Testis (tissue), 5 donors: ENCODE results near the gene VTCN1. TPM values are rescaled to one million over a fixed set of nuclear protein-coding genes. Genes with fewer than 3 reads are reported as not detected.
"Not testable (repeated sequence)": the region's sequence is repeated elsewhere in the genome, so short reads cannot be mapped to it uniquely, and the experiment has no call there.

ENCODE experiments used
- DNase-seq: peaks from one replicate; pipeline ENCODE4 v3.0.0-alpha.2; 2019
- H3K27ac ChIP-seq, 2 donors: fragments of 200-600 bp; sonication (generic); one replicate each; pipeline ENCODE4 v1.5.1; 2019
- H3K27me3 ChIP-seq: fragments of 200-600 bp; sonication (generic); one replicate; pipeline ENCODE4 v1.5.1; 2019
- H3K36me3 ChIP-seq: fragments of 200-600 bp; sonication (generic); one replicate; pipeline ENCODE4 v1.5.1; 2017; ENCODE audit warnings: low read depth; ENCODE audit errors: missing control alignments
- H3K4me1 ChIP-seq: fragments of 200-600 bp; sonication (generic); one replicate; pipeline ENCODE4 v1.5.1; 2019
- H3K4me3 ChIP-seq, 2 donors: fragments of 200-600 bp; sonication (generic); one replicate each; pipeline ENCODE4 v1.5.1; 2017 to 2019
- H3K9me3 ChIP-seq: fragments of 200-600 bp; sonication (generic); one replicate; pipeline ENCODE4 v1.5.1; 2017
- POLR2A ChIP-seq: fragments of 450-650 bp; IDR thresholded peaks from one replicate; pipeline ENCODE4 v1.6.1; 2017; ENCODE audit warnings: antibody characterized with exemption, mild to moderate bottlenecking, moderate library complexity
- WGBS, 2 donors: methylation state at CpG; one replicate each; pipeline ENCODE4 v1.1.5; 2018; 5-methylcytosine and 5-hydroxymethylcytosine counted together
- intact Hi-C: fragments of 100-400 bp; cut with DNase I; formaldehyde crosslinking; loops from one replicate; pipeline ENCODE4 v1.15.1; 2023; ENCODE audit warnings: low total_unique reads
- long read RNA-seq, 2 donors: transcript quantifications; one replicate each; lab custom pipeline, GENCODE V29; 2026
- polyA plus RNA-seq: library from polyadenylated mRNA; stranded (reverse); fragments of 350-450 nt; fragmentation: Illumina TruSeq; extraction: RNeasy Lipid Tissue Mini Kit (QIAGEN cat#74804); gene quantifications from one replicate; pipeline ENCODE4 v1.2.3, GENCODE V29; 2014; ENCODE audit warnings: low read depth, low replicate concordance; ENCODE audit not compliant: insufficient read depth
- total RNA-seq, 2 donors: library from RNA; depleted of rRNA; stranded (reverse); fragments of >200 nt; gene quantifications; one replicate each; pipeline ENCODE4 v1.2.3, GENCODE V29; 2016
- TF ChIP-seq, protein P1 (sequence below), 3 experiments: fragments of 450-650 bp in 2 of 3; fragments of 200-600 bp in 1 of 3; sonication (generic) in 1 of 3; IDR thresholded peaks; one replicate each; pipeline ENCODE4 v1.5.1; 2016 to 2019; ENCODE audit warnings: antibody characterized with exemption in 3 of 3, mild to moderate bottlenecking in 2 of 3, moderate library complexity in 1 of 3

VTCN1 gene, protein sequence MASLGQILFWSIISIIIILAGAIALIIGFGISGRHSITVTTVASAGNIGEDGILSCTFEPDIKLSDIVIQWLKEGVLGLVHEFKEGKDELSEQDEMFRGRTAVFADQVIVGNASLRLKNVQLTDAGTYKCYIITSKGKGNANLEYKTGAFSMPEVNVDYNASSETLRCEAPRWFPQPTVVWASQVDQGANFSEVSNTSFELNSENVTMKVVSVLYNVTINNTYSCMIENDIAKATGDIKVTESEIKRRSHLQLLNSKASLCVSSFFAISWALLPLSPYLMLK
- 1 to 10 TPM; 1.3 to 1.9 TPM for total RNA-seq
- 2.6 TPM for polyA plus RNA-seq
- long read RNA-seq, donor 1, partial matches to known transcripts, result 0 of 1 reads
- long read RNA-seq, donor 1, other reads (novel, unspliced or antisense), result 0 of 1 reads
- long read RNA-seq, donor 2, result 0 reads

DNA sequence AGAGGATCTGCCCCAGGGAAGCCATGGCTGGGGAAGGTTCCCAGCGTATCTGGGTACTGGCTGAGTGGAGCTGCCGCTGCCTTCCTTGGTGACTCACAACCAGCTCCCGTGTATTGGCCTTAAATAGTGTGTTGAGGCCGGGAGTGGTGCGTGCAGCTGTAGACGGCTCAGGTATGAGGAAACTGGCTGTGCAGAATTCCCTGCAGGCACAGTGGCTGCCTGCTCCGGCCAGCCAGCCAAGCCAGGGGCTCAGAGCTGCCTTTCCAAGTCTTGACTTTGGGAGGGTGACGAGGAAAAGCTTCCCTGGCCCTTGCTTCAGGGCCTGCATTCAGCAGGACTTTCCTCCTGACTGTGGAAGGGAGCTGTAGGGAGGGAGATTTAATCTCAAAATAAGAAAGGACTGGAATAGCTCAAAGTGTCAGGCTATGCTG is at the start of gene VTCN1:
Gene VTCN1, minus strand, starts transcription at position 97 of the 431 bp plus-strand sequence. Its CDS starts 72 bp downstream, at position 25.
- Histone ChIP-seq H3K36me3 (no peaks in the 10 kb centered on the region), H3K4me1 (peaks cover 9% of the 10 kb centered on the region), H3K27me3 (no peaks in the 10 kb centered on the region), H3K27ac (no peak within 1 kb of the TSS), H3K9me3 (no peaks in the 10 kb centered on the region), H3K4me3 (no peak within 1 kb of the TSS)
- intact Hi-C loops, result no loop called here
- WGBS, 2 donors, result 84 to 95% methylated on average over 8 of the region's 8 CpGs
- no peak for TF ChIP-seq POLR2A
- TF ChIP-seq, protein P1, sequence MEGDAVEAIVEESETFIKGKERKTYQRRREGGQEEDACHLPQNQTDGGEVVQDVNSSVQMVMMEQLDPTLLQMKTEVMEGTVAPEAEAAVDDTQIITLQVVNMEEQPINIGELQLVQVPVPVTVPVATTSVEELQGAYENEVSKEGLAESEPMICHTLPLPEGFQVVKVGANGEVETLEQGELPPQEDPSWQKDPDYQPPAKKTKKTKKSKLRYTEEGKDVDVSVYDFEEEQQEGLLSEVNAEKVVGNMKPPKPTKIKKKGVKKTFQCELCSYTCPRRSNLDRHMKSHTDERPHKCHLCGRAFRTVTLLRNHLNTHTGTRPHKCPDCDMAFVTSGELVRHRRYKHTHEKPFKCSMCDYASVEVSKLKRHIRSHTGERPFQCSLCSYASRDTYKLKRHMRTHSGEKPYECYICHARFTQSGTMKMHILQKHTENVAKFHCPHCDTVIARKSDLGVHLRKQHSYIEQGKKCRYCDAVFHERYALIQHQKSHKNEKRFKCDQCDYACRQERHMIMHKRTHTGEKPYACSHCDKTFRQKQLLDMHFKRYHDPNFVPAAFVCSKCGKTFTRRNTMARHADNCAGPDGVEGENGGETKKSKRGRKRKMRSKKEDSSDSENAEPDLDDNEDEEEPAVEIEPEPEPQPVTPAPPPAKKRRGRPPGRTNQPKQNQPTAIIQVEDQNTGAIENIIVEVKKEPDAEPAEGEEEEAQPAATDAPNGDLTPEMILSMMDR (IDR thresholded peaks at IDR 0.05), result no peak
- DNase-seq, result no peak

DNA sequence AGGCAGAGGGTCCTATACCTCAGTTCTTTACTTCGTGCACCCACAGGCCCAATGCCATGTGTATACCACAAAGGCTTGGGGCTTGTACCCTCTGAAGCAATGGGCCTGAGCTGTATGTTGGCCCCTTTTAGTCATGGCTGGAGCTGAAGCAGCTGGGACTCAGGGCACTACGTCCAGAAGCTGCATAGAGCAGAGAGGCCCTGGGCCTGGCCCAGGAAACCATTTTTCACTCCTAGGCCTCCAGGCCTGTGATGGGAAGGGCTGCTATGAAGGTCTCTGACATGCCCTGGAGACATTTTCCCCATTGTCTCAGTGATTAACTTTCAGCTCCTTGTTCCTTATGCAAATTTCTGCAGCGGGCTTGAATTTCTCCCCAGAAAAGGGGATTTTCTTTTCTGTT is 48.1 kb upstream of the VTCN1 start:
- TF ChIP-seq, protein P1 (IDR thresholded peaks at IDR 0.05), result no peak
- TF ChIP-seq POLR2A, result no peak
- no peaks in the 10 kb centered on the region for H3K36me3 ChIP-seq
- no peak overlapping the region for H3K27ac ChIP-seq
- no peak for DNase-seq
- H3K4me1 ChIP-seq, result no peaks in the 10 kb centered on the region
- no peaks in the 10 kb centered on the region for H3K27me3 ChIP-seq
- intact Hi-C loops, result no loop called here
- no peaks in the 10 kb centered on the region for H3K9me3 ChIP-seq
- no peak overlapping the region for H3K4me3 ChIP-seq
- WGBS, 2 donors, result 86 to 89% methylated on average over 3 of the region's 3 CpGs

DNA sequence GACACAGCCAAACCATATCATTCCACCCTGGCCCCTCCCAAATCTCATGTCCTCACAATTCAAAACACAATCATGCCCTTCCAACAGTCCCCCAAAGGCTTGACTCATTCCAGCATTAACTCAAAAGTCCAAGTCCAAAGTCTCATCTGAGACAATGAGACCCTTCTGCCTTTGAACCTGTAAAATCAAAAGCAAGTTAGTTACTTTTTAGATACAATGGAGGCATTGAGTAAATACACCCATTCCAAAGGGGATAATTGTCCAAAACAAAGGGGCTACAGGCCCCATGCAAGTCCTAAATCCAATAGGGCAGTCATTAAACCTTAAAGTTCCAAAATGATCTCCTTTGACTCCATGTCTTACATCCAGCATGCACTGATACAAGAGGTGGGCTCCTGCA is 47.3 kb upstream of the VTCN1 start:
- H3K27me3 ChIP-seq, H3K4me1 ChIP-seq, H3K27ac ChIP-seq, intact Hi-C loops, DNase-seq, H3K9me3 ChIP-seq, H3K36me3 ChIP-seq, H3K4me3 ChIP-seq: not testable (repeated sequence)

DNA sequence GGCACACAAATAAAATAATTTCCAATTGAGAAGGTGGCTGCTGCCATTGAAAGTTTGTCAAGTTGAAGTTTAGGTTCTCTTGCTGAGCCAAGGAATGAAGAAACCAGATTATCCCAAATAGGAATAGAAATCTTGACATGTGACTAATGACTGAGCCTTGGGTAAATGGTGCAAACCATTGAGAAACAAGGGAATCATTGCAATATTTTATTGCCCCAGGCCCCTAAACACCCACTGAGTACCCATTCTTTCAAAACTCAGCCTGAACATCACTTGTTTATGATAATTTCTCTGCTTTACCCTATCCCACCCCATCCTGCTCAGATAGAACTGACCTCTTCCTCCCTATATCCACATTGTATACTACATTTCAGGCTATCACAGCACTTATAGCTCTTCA is 46.6 kb upstream of the VTCN1 start:
- no peak overlapping the region for H3K4me3 ChIP-seq
- H3K27ac ChIP-seq, result no peak overlapping the region
- H3K4me1 ChIP-seq, result no peaks in the 10 kb centered on the region
- intact Hi-C loops, result no loop called here
- H3K36me3 ChIP-seq, result no peaks in the 10 kb centered on the region
- no peaks in the 10 kb centered on the region for H3K9me3 ChIP-seq
- DNase-seq, result no peak
- no peaks in the 10 kb centered on the region for H3K27me3 ChIP-seq
- TF ChIP-seq POLR2A, result no peak
- TF ChIP-seq, protein P1 (IDR thresholded peaks at IDR 0.05), result no peak

DNA sequence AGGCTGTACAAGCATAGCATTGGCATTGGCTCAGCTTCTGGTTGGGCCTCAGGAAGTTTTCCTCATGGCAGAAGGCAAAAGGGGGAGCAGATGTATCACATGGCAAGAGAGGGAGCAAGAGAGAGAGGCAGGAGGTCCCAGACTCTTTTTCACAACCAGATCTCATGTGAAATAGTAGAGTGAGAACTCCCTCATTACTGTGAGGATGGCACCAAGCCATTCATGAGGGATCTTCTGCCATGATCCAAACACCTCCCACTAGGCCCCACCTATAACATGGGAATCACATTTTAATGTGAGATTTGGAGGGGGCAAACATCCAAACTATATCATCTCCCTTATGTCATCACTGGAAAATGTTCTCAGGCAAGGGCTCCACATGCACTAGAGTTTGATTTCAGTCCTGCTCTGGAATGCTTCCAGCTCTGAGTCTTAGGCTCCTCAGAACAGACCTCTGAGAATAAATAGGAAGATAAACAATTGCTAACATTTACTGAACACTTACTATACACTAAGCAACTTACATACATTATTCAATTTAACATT is 39.4 kb upstream of the VTCN1 start:
- Histone ChIP-seq H3K36me3 (no peaks in the 10 kb centered on the region), H3K9me3 (no peaks in the 10 kb centered on the region), H3K4me3 (no peak overlapping the region), H3K27ac (no peak overlapping the region), H3K4me1 (no peaks in the 10 kb centered on the region), H3K27me3 (no peaks in the 10 kb centered on the region)
- no peak for TF ChIP-seq POLR2A
- TF ChIP-seq, protein P1 (IDR thresholded peaks at IDR 0.05), result no peak
- DNase-seq, result no peak
- intact Hi-C loops, result no loop called here
